H1 (cell line): ENCODE results near the gene SLC1A1. TPM values are rescaled to one million over a fixed set of nuclear protein-coding genes. Genes with fewer than 3 reads are reported as not detected.

Source experiments
- CTCF ChIA-PET: fragments of 300-600 bp; sonication (Branson Sonifier 250); formaldehyde crosslinking; loops from one replicate; lab custom pipeline; 2021; ENCODE audit not compliant: partially characterized antibody; lab: Charles Lee
- POLR2A ChIA-PET: fragments of 300-600 bp; sonication (Branson Sonifier 250); formaldehyde crosslinking; loops from one replicate; lab custom pipeline; 2021; ENCODE audit warnings: inconsistent platforms; ENCODE audit not compliant: partially characterized antibody; lab: Charles Lee
- DNase-seq, 2 experiments: peaks; one replicate each; pipeline versions ENCODE4 v3.0.0 to v3.0.0-alpha.2; 2010 to 2022; ENCODE audit warnings: low spot score in 2 of 2, low read depth in 1 of 2, mixed read lengths in 1 of 2
- FAIRE-seq: peaks from 2 replicates; lab custom pipeline; 2011; peaks lifted over from hg19 to GRCh38; lab: Jason Lieb, UNC
- H2AFZ ChIP-seq: 2 replicates; pipeline ENCODE4 v1.8.1; 2012; ENCODE audit warnings: low read length, inconsistent platforms
- H2AK5ac ChIP-seq: 2 replicates; pipeline ENCODE4 v1.6.1; 2013; ENCODE audit warnings: low read depth, low read length
- H2BK120ac ChIP-seq: replicated peaks from 2 replicates; pipeline ENCODE3; 2013; ENCODE audit warnings: low read depth, low read length, inconsistent platforms
- H2BK12ac ChIP-seq: 2 replicates; pipeline ENCODE4 v1.6.1; 2013; ENCODE audit warnings: low read depth, low read length
- H2BK15ac ChIP-seq: 2 replicates; pipeline ENCODE4 v1.6.1; 2013; ENCODE audit warnings: low read length
- H2BK20ac ChIP-seq: 2 replicates; pipeline ENCODE4 v1.6.1; 2013; ENCODE audit warnings: low read length
- H2BK5ac ChIP-seq: 2 replicates; pipeline ENCODE4 v1.6.1; 2013; ENCODE audit warnings: low read depth, low read length
- H3K14ac ChIP-seq: 2 replicates; pipeline ENCODE4 v1.6.1; 2013; ENCODE audit warnings: inconsistent platforms; ENCODE audit not compliant: insufficient read length
- H3K18ac ChIP-seq: 2 replicates; pipeline ENCODE4 v1.6.1; 2013; ENCODE audit warnings: low read length; ENCODE audit errors: extremely low read depth
- H3K23ac ChIP-seq: 2 replicates; pipeline ENCODE4 v1.6.1; 2013; ENCODE audit warnings: inconsistent platforms; ENCODE audit not compliant: insufficient read length
- H3K23me2 ChIP-seq: 2 replicates; pipeline ENCODE4 v1.6.1; 2013; ENCODE audit warnings: low read depth, low read length
- H3K27ac ChIP-seq: 2 replicates; pipeline ENCODE4 v1.6.1; 2011; ENCODE audit warnings: low read depth, low read length, inconsistent platforms
- H3K27me3 ChIP-seq, 4 experiments: replicated peaks in 1 of 4; 1 replicate in 1 of 4; 2 replicates in 3 of 4; pipeline versions ENCODE4 v1.6.1 to v1.8.1; 2011 to 2013; ENCODE audit warnings: low read length in 3 of 4, mild to moderate bottlenecking in 3 of 4, inconsistent platforms in 2 of 4, mixed read lengths in 2 of 4, moderate library complexity in 1 of 4; ENCODE audit not compliant: control insufficient read depth in 3 of 4, insufficient read depth in 3 of 4; ENCODE audit errors: extremely low read depth in 1 of 4
- H3K36me3 ChIP-seq, 4 experiments: 2 replicates each; pipeline versions ENCODE4 v1.6.1 to v1.8.1; 2011 to 2013; ENCODE audit warnings: mild to moderate bottlenecking in 4 of 4, low read length in 3 of 4, moderate library complexity in 2 of 4, control low read depth in 1 of 4, inconsistent platforms in 1 of 4; ENCODE audit not compliant: insufficient read depth in 4 of 4, control insufficient read depth in 2 of 4
- H3K4ac ChIP-seq: replicated peaks from 2 replicates; pipeline ENCODE3; 2013; ENCODE audit warnings: low read length, low read depth, mixed read lengths, inconsistent platforms; ENCODE audit not compliant: insufficient read length
- H3K4me1 ChIP-seq, 4 experiments: replicated peaks in 1 of 4; 1 replicate in 1 of 4; 2 replicates in 3 of 4; pipeline versions ENCODE4 v1.6.1 to v1.8.1; 2011 to 2013; ENCODE audit warnings: low read length in 3 of 4, inconsistent platforms in 2 of 4, mixed read lengths in 1 of 4; ENCODE audit not compliant: insufficient read depth in 4 of 4, control insufficient read depth in 3 of 4
- H3K4me2 ChIP-seq, 2 experiments: 2 replicates each; pipeline versions ENCODE4 v1.6.1 to v1.8.1; 2011 to 2013; ENCODE audit warnings: low read depth in 2 of 2, low read length in 2 of 2, control low read depth in 1 of 2, inconsistent platforms in 1 of 2, mild to moderate bottlenecking in 1 of 2; ENCODE audit not compliant: insufficient read depth in 1 of 2
- H3K4me3 ChIP-seq, 4 experiments: fragments of 200-600, 300-600 bp in 1 of 4; sonication (generic), shearing (Covaris generic), sonication (Bioruptor Twin) in 1 of 4; 2 replicates each; pipeline versions ENCODE4 v1.5.1 to v1.8.1; 2011 to 2016; ENCODE audit warnings: low read length in 4 of 4, low read depth in 3 of 4, control low read depth in 2 of 4, inconsistent platforms in 2 of 4, mild to moderate bottlenecking in 2 of 4, mixed read lengths in 1 of 4, moderate library complexity in 1 of 4; ENCODE audit not compliant: insufficient read depth in 2 of 4; ENCODE audit errors: extremely low read depth in 1 of 4
- H3K56ac ChIP-seq: replicated peaks from 2 replicates; pipeline ENCODE3; 2013; ENCODE audit warnings: low read depth, mild to moderate bottlenecking, mixed read lengths, low read length, inconsistent platforms; ENCODE audit not compliant: insufficient read length
- H3K79me1 ChIP-seq: 2 replicates; pipeline ENCODE4 v1.6.1; 2013; ENCODE audit warnings: low read depth, low read length, control low read depth
- H3K79me2 ChIP-seq, 2 experiments: 2 replicates each; pipeline versions ENCODE4 v1.6.1 to v1.8.1; 2012 to 2013; ENCODE audit warnings: low read length in 2 of 2, mild to moderate bottlenecking in 2 of 2, inconsistent platforms in 1 of 2; ENCODE audit not compliant: insufficient read depth in 2 of 2, control insufficient read depth in 1 of 2
- H3K9ac ChIP-seq, 4 experiments: replicated peaks in 1 of 4; 1 replicate in 1 of 4; 2 replicates in 3 of 4; pipeline versions ENCODE4 v1.6.1 to v1.8.1; 2011 to 2013; ENCODE audit warnings: low read depth in 3 of 4, low read length in 3 of 4, control low read depth in 2 of 4, mild to moderate bottlenecking in 2 of 4, moderate library complexity in 2 of 4, inconsistent platforms in 1 of 4; ENCODE audit errors: extremely low read depth in 1 of 4
- H3K9me3 ChIP-seq, 2 experiments: 2 replicates each; pipeline versions ENCODE4 v1.6.1 to v1.8.1; 2012 to 2013; ENCODE audit warnings: mild to moderate bottlenecking in 2 of 2, moderate library complexity in 2 of 2, control low read depth in 1 of 2, inconsistent platforms in 1 of 2, low read depth in 1 of 2, low read length in 1 of 2, mixed read lengths in 1 of 2; ENCODE audit not compliant: insufficient read depth in 2 of 2
- H4K20me1 ChIP-seq, 2 experiments: replicated peaks in 1 of 2; 2 replicates each; pipeline versions ENCODE3 to v1.8.1; 2011 to 2013; ENCODE audit warnings: inconsistent platforms in 2 of 2, low read length in 2 of 2, mild to moderate bottlenecking in 1 of 2; ENCODE audit not compliant: insufficient read depth in 2 of 2, control insufficient read depth in 1 of 2
- H4K5ac ChIP-seq: 2 replicates; pipeline ENCODE4 v1.6.1; 2013; ENCODE audit warnings: low read length, low read depth, mixed read lengths, inconsistent platforms; ENCODE audit not compliant: insufficient read length
- H4K8ac ChIP-seq: 2 replicates; pipeline ENCODE4 v1.8.0; 2013; ENCODE audit warnings: mild to moderate bottlenecking, moderate library complexity, low read length, inconsistent platforms; ENCODE audit not compliant: insufficient read depth; ENCODE audit errors: extremely low read depth
- H4K91ac ChIP-seq: replicated peaks from 2 replicates; pipeline ENCODE3; 2013; ENCODE audit warnings: low read length, mixed read lengths, inconsistent platforms; ENCODE audit not compliant: insufficient read length
- ASH2L ChIP-seq: fragments of 200-600, 300-600 bp; sonication (generic); IDR thresholded peaks from one replicate; pipeline ENCODE4 v1.7.1; 2017; ENCODE audit warnings: low read length
- CBX5 ChIP-seq: fragments of 300-800, 300-1000 bp; sonication (generic); IDR thresholded peaks from 2 replicates; pipeline ENCODE4 v1.7.1; 2016; ENCODE audit warnings: antibody characterized with exemption, low read length, low read depth
- CREB1 ChIP-seq: IDR thresholded peaks from 2 replicates; pipeline ENCODE4 v1.6.1; 2012; ENCODE audit warnings: inconsistent platforms
- CTBP2 ChIP-seq: IDR thresholded peaks from 2 replicates; pipeline ENCODE4 v1.7.0; 2011; ENCODE audit warnings: borderline replicate concordance, mild to moderate bottlenecking, moderate library complexity, mixed read lengths, low read length; ENCODE audit not compliant: insufficient read depth, insufficient read length
- EGR1 ChIP-seq: IDR thresholded peaks from 2 replicates; pipeline ENCODE4 v1.6.1; 2011; ENCODE audit warnings: low read depth, low read length, borderline replicate concordance
- POLR2A ChIP-seq, 2 experiments: IDR thresholded peaks; 1 replicate in 1 of 2; 2 replicates in 1 of 2; pipeline ENCODE4 v1.6.1; 2011; ENCODE audit warnings: low read depth in 2 of 2, low read length in 2 of 2, mild to moderate bottlenecking in 2 of 2; ENCODE audit errors: control extremely low read depth in 1 of 2
- RBBP5 ChIP-seq: IDR thresholded peaks from 2 replicates; pipeline ENCODE4 v1.7.1; 2012; ENCODE audit warnings: low read depth, mild to moderate bottlenecking, inconsistent platforms, low read length, moderate library complexity, borderline replicate concordance
- RFX5 ChIP-seq: IDR thresholded peaks from 2 replicates; pipeline ENCODE4 v1.6.1; 2011; ENCODE audit warnings: low read depth, low read length, improper control_type of control experiment, borderline replicate concordance
- TAF1 ChIP-seq: IDR thresholded peaks from 2 replicates; pipeline ENCODE4 v1.6.1; 2011; ENCODE audit warnings: mild to moderate bottlenecking, low read depth, low read length
- YY1 ChIP-seq: IDR thresholded peaks from 2 replicates; pipeline ENCODE4 v1.6.1; 2011; ENCODE audit warnings: low read depth, mild to moderate bottlenecking, low read length
- WGBS, 2 experiments: shearing (Covaris generic) in 1 of 2; methylation state at CpG; one replicate each; pipeline versions ENCODE4 v1.1.6 to v1.1.7; 2013 to 2015; ENCODE audit warnings: low lambda C conversion rate in 2 of 2, mixed read lengths in 2 of 2, inconsistent platforms in 1 of 2, low coverage in 1 of 2, missing lambda C conversion rate in 1 of 2; ENCODE audit not compliant: insufficient replicate concordance in 2 of 2, insufficient coverage in 1 of 2, insufficient read length in 1 of 2; ENCODE audit errors: extremely low coverage in 1 of 2, missing lambda C conversion rate in 1 of 2; 5-methylcytosine and 5-hydroxymethylcytosine counted together
- polyA plus RNA-seq, 7 experiments: library from polyadenylated mRNA; depleted of rRNA in 3 of 7; stranded (reverse) in 5 of 7; unstranded in 2 of 7; fragments of >200 nt in 5 of 7; fragments of 200-250 nt in 2 of 7; gene quantifications; 1 replicate in 5 of 7; 2 replicates in 1 of 7; 4 replicates in 1 of 7; pipeline versions ENCODE4 v1.2.1 to v1.2.3, GENCODE V29; 2011 to 2013; ENCODE audit warnings: missing spikeins in 2 of 7, mixed read lengths in 2 of 7
- total RNA-seq: library from RNA; stranded (reverse); fragmentation: NEBNext Ultra II Directional; extraction: Animal tissue kit (Norgen Biotek cat#: 25700); gene quantifications from 2 replicates; pipeline ENCODE4 v1.2.1, GENCODE V29; 2021

The SLC1A1 gene
- total and polyA plus RNA-seq, 2 of the 8 experiments (the other 6 are each of a cell fraction or from before 2014, with no cell fraction given): 4.7 to 11.7 TPM

DNA sequence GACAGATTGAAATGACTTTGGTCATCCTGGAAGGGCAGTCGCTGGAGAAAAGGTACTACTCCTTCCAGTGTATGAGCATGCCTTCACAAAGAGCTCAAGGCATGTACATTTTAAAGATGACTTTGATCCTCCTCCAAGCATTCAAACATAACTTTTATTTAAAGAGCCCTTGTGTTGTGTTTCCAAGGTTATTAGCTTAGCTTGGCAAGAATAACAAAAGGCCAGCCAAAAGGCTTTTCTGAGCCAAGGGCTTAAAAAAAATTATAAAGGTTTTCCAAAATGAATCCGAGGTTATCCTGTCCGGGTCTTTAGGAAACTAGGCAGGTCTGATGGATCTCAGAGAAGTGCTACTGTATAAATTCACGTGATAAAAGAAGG is 100.8 kb downstream of the SLC1A1 start:
- H4K91ac ChIP-seq: no peak overlapping the region
- H3K27ac ChIP-seq: no peak overlapping the region
- peak overlapping the region; percentile 43; the same call in 1 of the 2 replicates for H2AFZ ChIP-seq
- no peak overlapping the region for H4K5ac ChIP-seq
- 83% methylated on average over 4 of the region's 4 CpGs; no CpG with 5 or more reads in 1 of the 2 experiments for WGBS, 2 experiments
- no peak overlapping the region for H2BK12ac ChIP-seq
- H2BK5ac ChIP-seq: no peak overlapping the region
- H3K79me1 ChIP-seq: no peaks in the 10 kb centered on the region
- H4K20me1 ChIP-seq: no peaks in the 10 kb centered on the region
- H2BK120ac ChIP-seq: no peak overlapping the region
- no peak overlapping the region for H3K9ac ChIP-seq
- H3K36me3 ChIP-seq: no peaks in the 10 kb centered on the region
- FAIRE-seq: no peak
- no peak overlapping the region for H3K4me3 ChIP-seq
- H2BK20ac ChIP-seq: no peak overlapping the region
- H3K4me2 ChIP-seq: no peak overlapping the region
- H3K4me1 ChIP-seq: peaks cover 0 to 5% (median 1%) of the 10 kb centered on the region in 4 experiments; a peak in 2 of 7 replicates
- no peak overlapping the region for H3K56ac ChIP-seq
- POLR2A ChIA-PET: interaction anchor here (0.7 kb wide), 1 partner anchor 8 kb away, joined by 3 read pairs; no protein-coding TSS in a partner anchor
- H3K23ac ChIP-seq: no peak overlapping the region
- no peak overlapping the region for H3K18ac ChIP-seq
- no peak overlapping the region for H2AK5ac ChIP-seq
- no peak overlapping the region for H3K14ac ChIP-seq
- no peaks in the 10 kb centered on the region for H3K79me2 ChIP-seq
- H4K8ac ChIP-seq: no peak overlapping the region
- no peak for TF ChIP-seq RBBP5
- TF ChIP-seq RFX5: no peak
- no peak for TF ChIP-seq ASH2L
- TF ChIP-seq CTBP2: no peak
- no peak for TF ChIP-seq EGR1
- no peak for TF ChIP-seq TAF1
- no peak for TF ChIP-seq CREB1
- no peak for TF ChIP-seq POLR2A (IDR thresholded peaks at IDR 0.05; ENCODE audit: control extremely low read depth in 1 of 2, low read depth in 2 of 2, low read length in 2 of 2)
- TF ChIP-seq YY1: no peak
- TF ChIP-seq CBX5: no peak
- TF ChIP-seq, all 59 proteins: peak for 0
- H3K4ac ChIP-seq: no peak overlapping the region
- DNase-seq: no peak
- H3K27me3 ChIP-seq: no peaks in the 10 kb centered on the region
- H3K23me2 ChIP-seq: no peaks in the 10 kb centered on the region
- CTCF ChIA-PET: interaction anchor here (0.8 to 1.6 kb wide), 4 partner anchors 8 to 161 kb away, joined by 3 to 8 read pairs (median 3); no protein-coding TSS in a partner anchor
- no peaks in the 10 kb centered on the region for H3K9me3 ChIP-seq
- no peak overlapping the region for H2BK15ac ChIP-seq
